EH (cell line): ENCODE data around the gene BBOF1.

ENCODE experiments used
- DNase-seq: peaks from one replicate; pipeline ENCODE4 v3.0.0-alpha.2; 2015; ENCODE audit warnings: low read depth

Gene BBOF1

DNA sequence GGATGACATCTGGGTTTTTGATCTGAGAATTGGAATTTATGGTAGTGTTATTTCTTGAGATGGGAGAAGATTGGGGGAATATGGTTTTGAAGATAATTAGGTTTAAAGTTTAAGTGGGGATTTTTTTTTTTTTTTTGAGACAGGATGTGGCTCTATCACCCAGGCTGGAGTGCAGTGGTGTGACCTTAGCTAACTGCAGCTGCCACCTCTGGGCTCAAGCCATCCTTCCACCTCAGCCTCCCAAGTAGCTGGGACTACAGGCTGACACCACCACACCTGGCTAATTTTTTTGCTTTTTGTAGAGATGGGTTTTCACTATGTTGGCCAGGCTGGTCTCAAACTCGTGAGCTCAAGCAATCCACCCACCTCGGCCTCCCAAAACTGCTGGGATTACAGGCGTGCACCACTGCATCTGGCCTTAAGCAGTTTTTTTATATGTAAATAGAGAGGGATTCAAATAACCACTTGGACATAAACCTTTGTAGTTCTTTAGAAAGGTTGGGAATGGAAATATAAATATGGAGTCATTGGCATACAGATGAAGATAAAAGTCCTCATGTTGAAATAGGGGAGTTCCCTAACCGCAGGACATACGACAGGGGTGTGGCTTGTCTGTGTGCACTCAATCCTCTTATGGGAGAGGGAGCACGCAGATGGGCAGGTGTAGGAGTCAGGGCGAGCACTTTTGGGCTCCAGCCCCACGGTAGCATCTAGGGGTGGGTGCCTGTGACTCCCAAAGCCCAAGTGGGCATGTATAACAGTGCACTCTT, 70.3 kb downstream of the BBOF1 start:
- no peak for DNase-seq

DNA sequence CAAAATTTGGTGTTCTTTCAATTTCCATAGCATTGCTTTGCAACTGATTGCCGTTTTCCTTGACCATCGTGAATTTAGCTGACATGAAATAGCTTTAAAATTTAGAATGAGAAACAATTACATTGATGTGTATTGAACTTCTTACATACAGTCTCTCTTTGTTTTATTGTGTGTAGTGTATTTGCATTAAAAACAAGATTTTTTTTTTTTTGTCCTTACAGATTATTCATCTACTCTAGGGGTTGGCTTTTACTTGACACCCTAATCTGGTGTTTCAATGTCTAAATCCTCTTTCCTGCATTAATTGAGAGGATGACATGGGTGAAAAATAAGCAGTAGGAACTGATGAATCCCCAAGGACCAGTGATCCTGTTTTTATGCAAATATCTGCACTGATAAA, 86.2 kb downstream of the BBOF1 start:
- no peak for DNase-seq

- DNase-seq, result no peak
Observed at GRCh38 chr14:74109369-74109768, 90.2 kb downstream of the BBOF1 start.

DNA sequence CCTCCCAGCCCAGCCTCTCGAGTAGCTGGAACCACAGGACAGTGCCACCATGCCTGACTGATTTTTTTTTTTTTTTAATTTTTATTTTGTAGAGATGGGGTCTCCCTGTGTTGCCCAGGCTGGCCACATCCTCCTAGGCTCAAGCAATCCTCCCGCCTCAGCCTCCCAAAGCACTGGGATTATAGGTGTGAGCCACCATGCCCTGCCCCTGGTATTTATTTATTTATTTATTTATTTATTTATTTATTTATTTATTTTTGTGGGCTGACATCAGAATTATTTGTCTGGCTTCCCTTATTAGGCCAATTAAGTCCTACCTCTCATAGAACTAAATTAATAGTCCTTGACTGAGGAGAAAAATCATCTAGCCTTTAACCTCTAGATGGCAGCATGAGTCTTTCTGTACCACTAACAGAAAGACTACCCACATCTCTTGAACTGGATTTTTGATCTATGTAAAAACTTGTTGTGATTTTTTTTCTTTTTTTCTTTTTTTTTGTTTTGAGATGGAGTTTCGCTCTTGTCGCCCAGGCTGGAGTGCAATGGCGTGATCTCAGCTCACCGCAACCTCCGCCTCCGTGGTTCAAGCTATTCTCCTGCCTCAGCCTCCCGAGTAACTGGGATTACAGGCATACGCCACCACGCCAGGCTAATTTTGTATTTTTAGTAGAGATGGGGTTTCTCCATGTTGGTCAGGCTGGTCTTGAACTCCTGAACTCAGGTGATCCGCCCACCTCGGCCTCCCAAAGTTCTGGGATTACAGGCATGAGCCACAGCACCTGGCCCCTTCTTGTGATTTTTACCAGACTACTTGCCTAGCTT, 92.5 kb downstream of the BBOF1 start:
- DNase-seq, result peak; percentile 64
